Activated naive CD8-positive, alpha-beta T cell treated with anti-CD3 and anti-CD28 coated beads, Interleukin-2, amount 50 U/mL, for 16 hours (primary cell): ENCODE data around the gene PRRG4.
A peak's percentile ranks its signal among the peaks of the same experiment; 100 is the strongest.
"Not testable (repeated sequence)": the region's sequence is repeated elsewhere in the genome, so short reads cannot be mapped to it uniquely, and the experiment has no call there.

ENCODE experiments used
- DNase-seq: peaks from one replicate; pipeline ENCODE4 v3.0.0-alpha.2; 2020; ENCODE audit warnings: low read depth, low spot score

PRRG4 gene

GRCh38 chr11:32829680-32830412 lies at the start of gene PRRG4:
Gene PRRG4, plus strand, starts transcription at chr11:32829927. Its CDS starts 603 bp downstream, at chr11:32830530.
- DNase-seq: no peak

- not testable (repeated sequence) for DNase-seq
Observed at GRCh38 chr11:32780839-32781238, 48.9 kb upstream of the PRRG4 start.

GRCh38 chr11:32781721-32782120 lies 48.0 kb upstream of the PRRG4 start:
- DNase-seq: no peak

GRCh38 chr11:32785262-32785661 lies 44.5 kb upstream of the PRRG4 start:
- no peak for DNase-seq

GRCh38 chr11:32786811-32787210 lies 42.9 kb upstream of the PRRG4 start:
- no peak for DNase-seq

GRCh38 chr11:32790916-32791315 lies 38.8 kb upstream of the PRRG4 start:
- DNase-seq: no peak

GRCh38 chr11:32792111-32792947 lies 37.4 kb upstream of the PRRG4 start:
- DNase-seq: no peak

GRCh38 chr11:32792948-32793475 lies 36.7 kb upstream of the PRRG4 start:
- peak; percentile 33 for DNase-seq

- no peak for DNase-seq
Observed at GRCh38 chr11:32794439-32794838, 35.3 kb upstream of the PRRG4 start, which contains the start of gene CCDC73. Gene CCDC73, minus strand, starts transcription at chr11:32794662. Its CDS starts 34,419 bp downstream, at chr11:32760243.

- DNase-seq: no peak
Observed at GRCh38 chr11:32796425-32796824, 33.3 kb upstream of the PRRG4 start.

- DNase-seq: no peak
Observed at GRCh38 chr11:32809313-32809712, 20.4 kb upstream of the PRRG4 start.

- DNase-seq: no peak
Observed at GRCh38 chr11:32817181-32817851, 12.4 kb upstream of the PRRG4 start.

- DNase-seq: no peak
Observed at GRCh38 chr11:32817852-32818183, 11.9 kb upstream of the PRRG4 start.

- no peak for DNase-seq
Observed at GRCh38 chr11:32819187-32819586, 10.5 kb upstream of the PRRG4 start.

- DNase-seq: no peak
Observed at GRCh38 chr11:32820497-32820896, 9.2 kb upstream of the PRRG4 start.

GRCh38 chr11:32821517-32821916 lies 8.2 kb upstream of the PRRG4 start:
- no peak for DNase-seq

GRCh38 chr11:32821917-32822560 lies 7.7 kb upstream of the PRRG4 start:
- DNase-seq: no peak

- not testable (repeated sequence) for DNase-seq
Observed at GRCh38 chr11:32823617-32824016, 6.1 kb upstream of the PRRG4 start.

GRCh38 chr11:32826113-32826512 lies 3.6 kb upstream of the PRRG4 start:
- DNase-seq: no peak

- DNase-seq: no peak
Observed at GRCh38 chr11:32827276-32827675, 2.5 kb upstream of the PRRG4 start.

- no peak for DNase-seq
Observed at GRCh38 chr11:32829157-32829679, 509 bp upstream of the PRRG4 start.
